Adipose tissue (tissue), 3 donors: ENCODE results near the gene NRROS. TPM values are rescaled to one million over a fixed set of nuclear protein-coding genes. Genes with fewer than 3 reads are reported as not detected.

Experiments used
- H3K27ac ChIP-seq: one replicate; pipeline ENCODE4 v1.5.1; 2013; ENCODE audit warnings: low read depth, low read length
- WGBS, 3 donors: extraction: QIAGEN DNeasy Blood & Tissue Kit; methylation state at CpG; one replicate each; pipeline ENCODE4 v1.1.7; 2013; 5-methylcytosine and 5-hydroxymethylcytosine counted together
- polyA plus RNA-seq, 3 donors: library from polyadenylated mRNA; stranded (reverse); fragments of 200-250 nt; gene quantifications; one replicate each; pipeline ENCODE4 v1.2.3, GENCODE V29; 2013
- donor health status: healthy with polysubstance abuse.
- donor health status: Bipolar disorder and iron deficiency.
- donor health status: healthy.

The NRROS gene
- polyA plus RNA-seq, 3 donors = 1.1 to 5.1 (median 3.4) TPM

DNA sequence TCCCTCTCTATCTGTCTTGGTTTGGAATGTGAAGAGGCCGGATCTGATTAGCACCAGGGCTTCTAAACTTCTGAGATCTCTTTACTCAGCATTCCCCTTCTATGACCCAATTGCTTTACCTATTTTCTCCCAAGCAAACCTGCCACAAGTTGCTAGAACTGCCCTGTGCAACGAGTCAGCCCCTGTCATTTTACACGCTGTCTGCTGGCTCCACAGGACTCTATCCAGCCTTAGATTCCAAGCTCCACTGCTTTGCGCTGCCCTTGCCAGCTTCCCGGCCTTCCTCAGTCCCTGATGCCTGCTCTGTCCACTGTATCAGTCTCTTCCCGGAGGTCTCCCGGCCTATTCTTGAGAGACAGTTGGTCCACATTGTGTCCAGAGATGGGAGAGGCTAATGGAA is 60.3 kb downstream of the NRROS start:
- WGBS, 3 donors = 90 to 91% (median 90%) methylated on average over 7 of the region's 7 CpGs
- H3K27ac ChIP-seq = no peak overlapping the region

DNA sequence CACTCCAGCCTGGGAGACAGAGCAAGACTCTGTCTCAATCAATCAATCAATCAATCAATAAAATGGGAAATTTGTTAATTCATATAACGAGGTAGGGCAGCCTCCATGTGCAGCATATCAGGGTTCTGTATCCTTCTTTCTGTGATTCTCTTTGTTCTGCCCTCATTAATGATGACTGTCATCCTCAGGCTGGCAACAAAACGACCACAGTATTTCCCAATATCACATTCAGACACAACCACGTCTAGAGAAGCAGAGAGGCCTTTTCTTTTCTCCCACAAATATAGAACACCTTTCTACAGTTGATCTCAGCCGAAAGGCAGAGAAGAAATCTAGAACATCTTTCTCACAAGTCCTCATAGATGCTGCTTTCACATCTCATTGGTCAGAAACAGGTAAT is 61.3 kb downstream of the NRROS start:
- WGBS, 3 donors = 60 to 77% (median 61%) methylated on average over 4 of the region's 4 CpGs
- no peak overlapping the region for H3K27ac ChIP-seq

DNA sequence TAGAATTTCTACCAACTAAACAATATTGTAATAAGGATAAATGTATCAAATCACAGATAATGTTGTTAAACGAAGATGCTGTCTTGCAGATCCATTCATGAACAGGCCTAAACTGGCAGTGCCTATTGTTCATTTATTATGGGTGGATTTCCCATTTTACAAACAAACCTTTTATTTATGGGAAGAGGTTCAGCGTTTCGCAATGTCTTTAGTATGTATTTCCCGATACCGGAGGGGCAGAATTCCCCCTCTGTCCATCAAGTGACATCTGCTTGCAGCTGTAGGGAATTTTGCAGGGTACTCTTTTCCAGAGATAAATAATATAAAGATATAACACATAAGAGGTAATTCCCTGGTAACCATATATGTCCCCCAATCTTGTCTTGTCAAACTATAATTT is 66.8 kb downstream of the NRROS start:
- WGBS, 3 donors = 67 to 84% (median 76%) methylated on average over 5 of the region's 5 CpGs
- H3K27ac ChIP-seq = no peak overlapping the region

DNA sequence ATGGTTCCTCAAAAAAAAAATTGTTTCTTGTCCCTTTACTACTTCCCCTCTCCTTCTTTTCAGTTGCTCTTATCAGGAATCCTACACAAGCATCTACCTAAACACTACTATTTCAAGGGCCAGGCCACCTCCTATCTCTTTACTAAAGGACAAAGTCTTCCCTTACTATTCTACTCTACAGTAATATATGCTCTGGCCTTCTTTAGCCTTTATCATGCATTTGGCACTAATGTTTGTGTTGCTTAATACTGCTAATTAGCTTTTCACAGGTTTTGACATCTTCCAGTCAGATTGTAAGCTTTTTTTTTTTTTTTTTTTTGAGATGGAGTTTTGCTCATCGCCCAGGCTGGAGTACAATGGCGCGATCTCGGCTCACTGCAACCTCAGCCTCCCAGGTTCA is 67.2 kb downstream of the NRROS start:
- H3K27ac ChIP-seq = no peak overlapping the region
- WGBS, 3 donors = 98 to 100% (median 99%) methylated on average over 4 of the region's 4 CpGs

DNA sequence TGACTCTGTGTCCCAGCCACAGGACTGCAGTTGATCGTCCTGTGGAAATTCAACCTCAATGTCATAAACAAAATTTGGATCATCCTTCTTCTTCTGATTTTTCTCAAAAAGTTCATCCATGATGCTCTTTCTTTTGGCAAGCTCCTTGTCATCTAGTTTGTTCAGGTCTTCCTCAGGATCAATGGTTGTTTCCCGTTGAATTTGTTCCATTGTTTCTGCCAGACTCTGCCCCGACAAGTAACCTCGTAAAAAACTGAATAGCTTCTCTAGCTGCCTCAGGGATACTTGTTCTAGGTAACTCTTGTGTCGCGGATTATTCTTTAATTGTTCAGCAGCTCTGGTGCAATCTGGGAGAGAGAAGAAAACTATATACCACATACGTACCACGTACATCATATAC is 68.1 kb downstream of the NRROS start:
- no peak overlapping the region for H3K27ac ChIP-seq
- WGBS, 3 donors = 87 to 95% (median 89%) methylated on average over 8 of the region's 8 CpGs

DNA sequence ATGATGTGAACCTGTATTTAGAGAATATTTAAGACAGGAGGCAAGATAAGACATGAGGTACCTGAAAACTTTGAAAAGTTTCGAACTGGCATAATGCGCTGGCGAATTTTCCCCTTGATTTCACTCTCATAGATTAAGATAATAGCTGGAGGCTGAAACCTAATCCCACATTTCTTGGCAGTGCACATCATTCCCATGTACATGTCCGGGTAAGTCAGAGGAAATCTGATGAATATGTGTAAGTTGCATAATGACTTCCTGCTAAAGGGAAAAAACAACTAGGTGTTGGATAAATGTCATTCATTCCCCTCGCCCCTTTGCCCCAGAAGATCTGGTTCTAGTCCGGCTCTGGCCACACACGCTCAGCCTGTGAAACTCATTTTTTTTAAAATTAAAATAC is 69.0 kb downstream of the NRROS start:
- no peak overlapping the region for H3K27ac ChIP-seq
- WGBS, 3 donors = 73 to 86% (median 77%) methylated on average over 7 of the region's 7 CpGs

Other genes with a start within 250 kb of the NRROS start
- 10 to 100 TPM in 1 of 3 donors, 1 to 10 TPM in 2; 3.8 to 10.9 (median 4.9) TPM for gene UBXN7, start 207.3 kb upstream of the NRROS start, polyA plus RNA-seq
- gene RNF168, start 135.9 kb upstream of the NRROS start, polyA plus RNA-seq = 1 to 10 TPM; 3.2 to 9.6 (median 7.2) TPM
- gene SMCO1, start 124.3 kb upstream of the NRROS start, polyA plus RNA-seq = not detected
- 1 to 10 TPM; 3.5 to 9.8 (median 8.5) TPM for gene WDR53, start 71.1 kb upstream of the NRROS start, polyA plus RNA-seq
- 1 to 10 TPM; 2.4 to 4.4 (median 3.7) TPM for gene FBXO45, start 71.0 kb upstream of the NRROS start, polyA plus RNA-seq
- 1 to 10 TPM in 1 of 3 donors, under 1 TPM in 2; 0.58 to 5.3 (median 0.88) TPM for gene CEP19, start 72.6 kb downstream of the NRROS start, polyA plus RNA-seq
- 10 to 100 TPM in 2 of 3 donors, 1 to 10 TPM in 1; 7.2 to 11.1 (median 10.1) TPM for gene PIGX, start 72.7 kb downstream of the NRROS start, polyA plus RNA-seq
- gene PAK2, start 100.2 kb downstream of the NRROS start, polyA plus RNA-seq = 10 to 100 TPM; 10.2 to 29.2 (median 28.2) TPM
- 1 to 10 TPM; 3.7 to 8.2 (median 7.4) TPM for gene SENP5, start 228.2 kb downstream of the NRROS start, polyA plus RNA-seq